Endodermal cell (in vitro differentiated cells): ENCODE data around the gene DENND10. TPM values are rescaled to one million over a fixed set of nuclear protein-coding genes. Genes with fewer than 3 reads are reported as not detected.
"Not testable (repeated sequence)": the region's sequence is repeated elsewhere in the genome, so short reads cannot be mapped to it uniquely, and the experiment has no call there.

Experiments used
- DNase-seq: peaks from one replicate; pipeline ENCODE4 v3.0.0-alpha.2; 2017
- H3K27ac ChIP-seq: 2 replicates; pipeline ENCODE4 v1.5.1; 2013; ENCODE audit warnings: mild to moderate bottlenecking, low read depth, low read length, moderate library complexity
- H3K27me3 ChIP-seq: 2 replicates; pipeline ENCODE4 v1.6.1; 2013; ENCODE audit warnings: mild to moderate bottlenecking, low read length, moderate library complexity; ENCODE audit not compliant: insufficient read depth, control insufficient read depth, poor library complexity, severe bottlenecking
- H3K36me3 ChIP-seq: 2 replicates; pipeline ENCODE4 v1.7.0; 2013; ENCODE audit warnings: mild to moderate bottlenecking, low read length, moderate library complexity; ENCODE audit not compliant: control insufficient read depth, insufficient read depth
- H3K4me1 ChIP-seq: one replicate; pipeline ENCODE4 v1.7.0; 2013; ENCODE audit warnings: low read length; ENCODE audit not compliant: control insufficient read depth, insufficient read depth
- H3K4me3 ChIP-seq: 2 replicates; pipeline ENCODE4 v1.5.1; 2013; ENCODE audit warnings: mild to moderate bottlenecking, low read length, moderate library complexity
- H3K9ac ChIP-seq: 2 replicates; pipeline ENCODE4 v1.6.1; 2013; ENCODE audit warnings: mild to moderate bottlenecking, low read length, moderate library complexity; ENCODE audit not compliant: poor library complexity, severe bottlenecking; ENCODE audit errors: extremely low read depth
- H3K9me3 ChIP-seq: 2 replicates; pipeline ENCODE4 v1.6.1; 2013; ENCODE audit warnings: mild to moderate bottlenecking, low read length, moderate library complexity; ENCODE audit not compliant: control insufficient read depth
- H3K27ac Mint-ChIP-seq: 2 replicates; pipeline ENCODE4 v1.8.0; 2020; ENCODE audit warnings: mixed read lengths
- H3K27me3 Mint-ChIP-seq: 2 replicates; pipeline ENCODE4 v1.8.0; 2021; ENCODE audit warnings: mild to moderate bottlenecking, mixed read lengths; ENCODE audit not compliant: insufficient read depth
- H3K36me3 Mint-ChIP-seq: 2 replicates; pipeline ENCODE4 v1.8.0; 2020; ENCODE audit warnings: low read depth, mixed read lengths
- H3K4me1 Mint-ChIP-seq: 2 replicates; pipeline ENCODE4 v1.8.0; 2020; ENCODE audit warnings: mixed read lengths
- H3K4me3 Mint-ChIP-seq: 2 replicates; pipeline ENCODE4 v1.8.0; 2020; ENCODE audit warnings: mild to moderate bottlenecking, moderate library complexity, mixed read lengths
- H3K9me3 Mint-ChIP-seq: 2 replicates; pipeline ENCODE4 v1.8.0; 2020; ENCODE audit warnings: mild to moderate bottlenecking, mixed read lengths
- CTCF ChIP-seq: fragments of 200-600 bp; sonication (generic); conservative IDR thresholded peaks from 2 replicates; pipeline ENCODE4 v1.5.0; 2021; ENCODE audit warnings: antibody characterized with exemption, mild to moderate bottlenecking
- WGBS, 2 experiments: methylation state at CpG; one replicate each; pipeline versions ENCODE4 v1.1.5 to v1.1.7; 2013; ENCODE audit warnings: missing lambda C conversion rate in 2 of 2, mixed read lengths in 1 of 2; ENCODE audit not compliant: insufficient coverage in 1 of 2, insufficient read length in 1 of 2; 5-methylcytosine and 5-hydroxymethylcytosine counted together
- total RNA-seq, 2 donors: library from RNA; stranded (reverse); fragmentation: NEBNext Ultra II Directional in 1 of 2; extraction: Animal tissue kit (Norgen Biotek cat#: 25700) in 1 of 2; gene quantifications; 2 replicates in 1 of 2; 3 replicates in 1 of 2; pipeline ENCODE4 v1.2.1, GENCODE V29; 2021

DENND10 gene
- total RNA-seq, 2 donors from 2014 or later, result 76.1 to 91.2 TPM

GRCh38 chr10:119090968-119091367, 12.9 kb upstream of the DENND10 start:
- Histone ChIP-seq H3K9ac (no peak overlapping the region), H3K27me3 (no peaks in the 10 kb centered on the region), H3K4me3 (no peak overlapping the region), H3K9me3 (no peaks in the 10 kb centered on the region), H3K27ac (no peak overlapping the region), H3K4me1 (no peaks in the 10 kb centered on the region), H3K36me3 (no peaks in the 10 kb centered on the region)
- Mint-ChIP-seq H3K4me1 (peaks cover 18% of the 10 kb centered on the region), H3K27me3 (peaks cover 3% of the 10 kb centered on the region), H3K4me3 (no peak overlapping the region), H3K9me3 (no peaks in the 10 kb centered on the region), H3K27ac (no peak overlapping the region), H3K36me3 (no peaks in the 10 kb centered on the region)
- DNase-seq, result no peak
- TF ChIP-seq CTCF, result no peak
- WGBS, 2 experiments, result 92 to 93% methylated on average over 5 of the region's 5 CpGs

GRCh38 chr10:119095640-119096039, 8.3 kb upstream of the DENND10 start:
- Mint-ChIP-seq H3K9me3 (no peaks in the 10 kb centered on the region), H3K27ac (no peak overlapping the region), H3K4me1 (peaks cover 11% of the 10 kb centered on the region), H3K4me3 (no peak overlapping the region), H3K36me3 (no peaks in the 10 kb centered on the region), H3K27me3 (peaks cover 3% of the 10 kb centered on the region)
- WGBS, 2 experiments, result 98 to 100% methylated on average over 2 to 4 of the region's 4 CpGs
- Histone ChIP-seq H3K4me3 (no peak overlapping the region), H3K36me3 (no peaks in the 10 kb centered on the region), H3K4me1 (no peaks in the 10 kb centered on the region), H3K9me3 (no peaks in the 10 kb centered on the region), H3K9ac (no peak overlapping the region), H3K27me3 (no peaks in the 10 kb centered on the region), H3K27ac (no peak overlapping the region)
- no peak for TF ChIP-seq CTCF
- no peak for DNase-seq

GRCh38 chr10:119096641-119097415, 7.1 kb upstream of the DENND10 start:
- DNase-seq, result not testable (repeated sequence)

More at GRCh38 chr10:119096641-119097415, 7.1 kb upstream of the DENND10 start:
- peaks cover 11% of the 10 kb centered on the region for H3K4me1 Mint-ChIP-seq
- not testable (repeated sequence) for H3K27me3 Mint-ChIP-seq, H3K36me3 Mint-ChIP-seq, H3K4me3 ChIP-seq, H3K4me1 ChIP-seq, H3K36me3 ChIP-seq, H3K9me3 Mint-ChIP-seq, H3K9me3 ChIP-seq, H3K4me3 Mint-ChIP-seq, H3K27ac Mint-ChIP-seq, H3K9ac ChIP-seq, H3K27ac ChIP-seq, H3K27me3 ChIP-seq
- WGBS, 2 experiments, result 95% methylated on average over 6 to 8 of the region's 12 CpGs
